ENCODE measurements around the gene AGPAT3.

The AGPAT3 gene

GRCh38 chr21:44018813-44019567 is 154.0 kb downstream of the AGPAT3 start:
- no peak overlapping the region for H3K4me2 ChIP-seq (ENCODE audit: low read length)
- peaks cover 100% of the 10 kb centered on the region for H3K79me2 ChIP-seq (ENCODE audit: control insufficient read depth, low read length)
- H3K9me3 ChIP-seq (ENCODE audit: control insufficient read depth, insufficient read depth, low read length), result no peaks in the 10 kb centered on the region
- no peaks in the 10 kb centered on the region for H3F3A ChIP-seq (ENCODE audit: control insufficient read depth, insufficient read depth)
- TF ChIP-seq CTCF (IDR thresholded peaks at IDR 0.05; ENCODE audit: low read depth, low read length, poor library complexity, severe bottlenecking) (no peak), EZH2phosphoT487 (IDR thresholded peaks at IDR 0.05; ENCODE audit: borderline replicate concordance, low read length) (no peak)
- H3K27ac ChIP-seq (ENCODE audit: low read depth, low read length), result no peak overlapping the region
- H3K36me3 ChIP-seq (ENCODE audit: control insufficient read depth, low read length), result peaks cover 2% of the 10 kb centered on the region; the same call in 1 of the 2 replicates
- no peaks in the 10 kb centered on the region for H3K9me2 ChIP-seq (replicated peaks; ENCODE audit: control insufficient read depth, low read length)
- H3K27me3 ChIP-seq (ENCODE audit: control insufficient read depth, low read length), result no peaks in the 10 kb centered on the region
- H3K4me1 ChIP-seq (ENCODE audit: control insufficient read depth, low read length), result peaks cover 40% of the 10 kb centered on the region
- no peak overlapping the region for H3K4me3 ChIP-seq (ENCODE audit: low read length)
- peaks cover 20% of the 10 kb centered on the region for H4K20me1 ChIP-seq (ENCODE audit: control insufficient read depth, insufficient read depth, low read depth, low read length)

GRCh38 chr21:44019568-44019958 is 154.5 kb downstream of the AGPAT3 start:
- TF ChIP-seq EZH2phosphoT487 (IDR thresholded peaks at IDR 0.05; ENCODE audit: borderline replicate concordance, low read length) (no peak), CTCF (IDR thresholded peaks at IDR 0.05; ENCODE audit: low read depth, low read length, poor library complexity, severe bottlenecking) (no peak)
- Histone ChIP-seq H3K4me3 (ENCODE audit: low read length) (no peak overlapping the region), H3K79me2 (ENCODE audit: control insufficient read depth, low read length) (peaks cover 100% of the 10 kb centered on the region), H3F3A (ENCODE audit: control insufficient read depth, insufficient read depth) (no peaks in the 10 kb centered on the region), H3K4me2 (ENCODE audit: low read length) (no peak overlapping the region), H4K20me1 (ENCODE audit: control insufficient read depth, insufficient read depth, low read depth, low read length) (peaks cover 25% of the 10 kb centered on the region), H3K36me3 (ENCODE audit: control insufficient read depth, low read length) (peaks cover 2% of the 10 kb centered on the region; the same call in 1 of the 2 replicates), H3K27me3 (ENCODE audit: control insufficient read depth, low read length) (no peaks in the 10 kb centered on the region), H3K9me3 (ENCODE audit: control insufficient read depth, insufficient read depth, low read length) (no peaks in the 10 kb centered on the region), H3K27ac (ENCODE audit: low read depth, low read length) (no peak overlapping the region), H3K4me1 (ENCODE audit: control insufficient read depth, low read length) (peaks cover 37% of the 10 kb centered on the region), H3K9me2 (replicated peaks; ENCODE audit: control insufficient read depth, low read length) (no peaks in the 10 kb centered on the region)

- no peaks in the 10 kb centered on the region for H3K27me3 ChIP-seq (ENCODE audit: control insufficient read depth, low read length)
Observed at GRCh38 chr21:44020551-44020950, 155.5 kb downstream of the AGPAT3 start.

More at GRCh38 chr21:44020551-44020950, 155.5 kb downstream of the AGPAT3 start:
- Histone ChIP-seq H3K9me2 (replicated peaks; ENCODE audit: control insufficient read depth, low read length) (no peaks in the 10 kb centered on the region), H3K79me2 (ENCODE audit: control insufficient read depth, low read length) (peaks cover 100% of the 10 kb centered on the region), H3K36me3 (ENCODE audit: control insufficient read depth, low read length) (peaks cover 2% of the 10 kb centered on the region; the same call in 1 of the 2 replicates), H3K4me1 (ENCODE audit: control insufficient read depth, low read length) (peaks cover 39% of the 10 kb centered on the region), H3F3A (ENCODE audit: control insufficient read depth, insufficient read depth) (no peaks in the 10 kb centered on the region), H4K20me1 (ENCODE audit: control insufficient read depth, insufficient read depth, low read depth, low read length) (peaks cover 31% of the 10 kb centered on the region; the same call in 1 of the 2 replicates), H3K4me3 (ENCODE audit: low read length) (no peak overlapping the region), H3K4me2 (ENCODE audit: low read length) (no peak overlapping the region), H3K9me3 (ENCODE audit: control insufficient read depth, insufficient read depth, low read length) (no peaks in the 10 kb centered on the region), H3K27ac (ENCODE audit: low read depth, low read length) (no peak overlapping the region)
- TF ChIP-seq CTCF (IDR thresholded peaks at IDR 0.05; ENCODE audit: low read depth, low read length, poor library complexity, severe bottlenecking) (no peak), EZH2phosphoT487 (IDR thresholded peaks at IDR 0.05; ENCODE audit: borderline replicate concordance, low read length) (no peak)
